ENCODE data around the gene TP53I11.

Gene TP53I11

GRCh38 chr11:44973632-44974401, 23.1 kb upstream of the TP53I11 start:
- no peak overlapping the region for H3K4me3 ChIP-seq (ENCODE audit: low read length)
- no peak for DNase-seq (ENCODE audit: low read depth)
- TF ChIP-seq CTCF (IDR thresholded peaks at IDR 0.05; ENCODE audit: insufficient read depth, low read depth, low read length, missing control alignments) = no peak

- H3K4me3 ChIP-seq (ENCODE audit: low read length) = no peak overlapping the region
- TF ChIP-seq CTCF (IDR thresholded peaks at IDR 0.05; ENCODE audit: insufficient read depth, low read depth, low read length, missing control alignments) = no peak
- no peak for DNase-seq (ENCODE audit: low read depth)
Measured at GRCh38 chr11:44972746-44973435, 22.2 kb upstream of the TP53I11 start.

GRCh38 chr11:44971185-44971584, 20.5 kb upstream of the TP53I11 start:
- no peak overlapping the region for H3K4me3 ChIP-seq (ENCODE audit: low read length)
- no peak for DNase-seq (ENCODE audit: low read depth)
- TF ChIP-seq CTCF (IDR thresholded peaks at IDR 0.05; ENCODE audit: insufficient read depth, low read depth, low read length, missing control alignments) = no peak

- DNase-seq (ENCODE audit: low read depth) = no peak
- TF ChIP-seq CTCF (IDR thresholded peaks at IDR 0.05; ENCODE audit: insufficient read depth, low read depth, low read length, missing control alignments) = no peak
- H3K4me3 ChIP-seq (ENCODE audit: low read length) = no peak overlapping the region
Measured at GRCh38 chr11:44970293-44970692, 19.6 kb upstream of the TP53I11 start.

GRCh38 chr11:44969651-44970252, 19.1 kb upstream of the TP53I11 start:
- TF ChIP-seq CTCF (IDR thresholded peaks at IDR 0.05; ENCODE audit: insufficient read depth, low read depth, low read length, missing control alignments) = no peak
- no peak overlapping the region for H3K4me3 ChIP-seq (ENCODE audit: low read length)
- DNase-seq (ENCODE audit: low read depth) = no peak

GRCh38 chr11:44968510-44968909, 17.8 kb upstream of the TP53I11 start:
- TF ChIP-seq CTCF (IDR thresholded peaks at IDR 0.05; ENCODE audit: insufficient read depth, low read depth, low read length, missing control alignments) = no peak
- DNase-seq (ENCODE audit: low read depth) = no peak
- no peak overlapping the region for H3K4me3 ChIP-seq (ENCODE audit: low read length)
